Fibroblast of lung (primary cell): Measurements from ENCODE around the gene MYO3B.

Source experiments
- CTCF ChIP-seq, 2 donors: IDR thresholded peaks in 1 of 2; conservative IDR thresholded peaks in 1 of 2; 1 replicate in 1 of 2; 2 replicates in 1 of 2; pipeline ENCODE4 v1.5.1; 2011 to 2012; ENCODE audit warnings: low read length in 2 of 2, control low read depth in 1 of 2, inconsistent platforms in 1 of 2, low read depth in 1 of 2, mild to moderate bottlenecking in 1 of 2
- EZH2 ChIP-seq: IDR thresholded peaks from 2 replicates; pipeline ENCODE4 v1.5.1; 2012; ENCODE audit warnings: low read length, control low read depth, mild to moderate bottlenecking; ENCODE audit errors: missing control alignments

GRCh38 chr2:170247333-170247732, 69.4 kb downstream of the MYO3B start:
- TF ChIP-seq EZH2 (no peak), CTCF (conservative IDR thresholded peaks at IDR 0.05 in 1 of 2, IDR thresholded peaks at IDR 0.05 in 1 of 2; ENCODE audit: low read depth in 1 of 2, low read length in 2 of 2) (no peak)
